IMR-90 (cell line): Measurements from ENCODE around the gene KRT222. TPM values are rescaled to one million over a fixed set of nuclear protein-coding genes. Genes with fewer than 3 reads are reported as not detected.

Source experiments
- ATAC-seq: fragments of 200-7000 bp; cut with Tn5 transposase; 2 replicates; pipeline ENCODE4 v1.9.1; 2020; ENCODE audit warnings: low read depth, mild to moderate bottlenecking, moderate library complexity
- BruUV-seq: library from RNA; stranded (reverse); fragments of 400-500 nt; replicated peaks from 2 replicates; lab custom pipeline; 2021; lab: Mats Ljungman, UMichigan
- CTCF ChIA-PET: fragments of 300-600 bp; formaldehyde crosslinking; extraction: SDS; loops from one replicate; lab custom pipeline; 2021; ENCODE audit warnings: antibody characterized with exemption; lab: Yijun Ruan, JAX
- POLR2A ChIA-PET: fragments of 300-600 bp; sonication (Branson Sonifier 250); formaldehyde crosslinking; loops from one replicate; lab custom pipeline; 2022; ENCODE audit warnings: antibody characterized with exemption; ENCODE audit not compliant: unreplicated experiment; lab: Charles Lee
- DNase-seq: peaks from one replicate; pipeline ENCODE4 v3.0.0; 2013
- H2AFZ ChIP-seq: replicated peaks from 2 replicates; pipeline ENCODE3; 2013; ENCODE audit warnings: low read length, mild to moderate bottlenecking; ENCODE audit not compliant: poor library complexity
- H2AK5ac ChIP-seq: 2 replicates; pipeline ENCODE4 v1.6.1; 2013; ENCODE audit warnings: low read depth, low read length, inconsistent platforms
- H2AK9ac ChIP-seq: replicated peaks from 2 replicates; pipeline ENCODE3; 2013; ENCODE audit warnings: mild to moderate bottlenecking, low read depth, low read length, moderate library complexity; ENCODE audit not compliant: poor library complexity
- H2BK120ac ChIP-seq: 2 replicates; pipeline ENCODE4 v1.6.1; 2013; ENCODE audit warnings: low read depth, low read length, inconsistent platforms
- H2BK15ac ChIP-seq: 3 replicates; pipeline ENCODE4 v1.6.1; 2013; ENCODE audit warnings: low read depth, low read length, inconsistent platforms
- H2BK20ac ChIP-seq: 2 replicates; pipeline ENCODE4 v1.6.1; 2013; ENCODE audit warnings: low read depth, mild to moderate bottlenecking, inconsistent platforms, low read length, moderate library complexity
- H2BK5ac ChIP-seq: 2 replicates; pipeline ENCODE4 v1.6.1; 2013; ENCODE audit warnings: mild to moderate bottlenecking, low read depth, low read length, inconsistent platforms; ENCODE audit not compliant: poor library complexity, severe bottlenecking
- H3K14ac ChIP-seq: replicated peaks from 2 replicates; pipeline ENCODE4 v1.6.1; 2013; ENCODE audit warnings: low read depth, low read length, inconsistent platforms
- H3K18ac ChIP-seq: 2 replicates; pipeline ENCODE4 v1.6.1; 2013; ENCODE audit warnings: low read depth, low read length, control low read depth
- H3K23ac ChIP-seq: 2 replicates; pipeline ENCODE4 v1.6.1; 2013; ENCODE audit warnings: low read depth, low read length, inconsistent platforms
- H3K27ac ChIP-seq: 2 replicates; pipeline ENCODE4 v1.5.1; 2013; ENCODE audit warnings: mild to moderate bottlenecking, control low read depth, low read length; ENCODE audit not compliant: insufficient read depth
- H3K27me3 ChIP-seq: 2 replicates; pipeline ENCODE4 v1.6.1; 2013; ENCODE audit warnings: low read length; ENCODE audit not compliant: control insufficient read depth, insufficient read depth
- H3K36me3 ChIP-seq: 2 replicates; pipeline ENCODE4 v1.6.1; 2013; ENCODE audit warnings: low read length, mixed read lengths; ENCODE audit not compliant: control insufficient read depth, insufficient read depth
- H3K4ac ChIP-seq: 2 replicates; pipeline ENCODE4 v1.6.1; 2013; ENCODE audit warnings: low read depth, low read length, inconsistent platforms
- H3K4me1 ChIP-seq: 2 replicates; pipeline ENCODE4 v1.6.1; 2013; ENCODE audit warnings: low read length, mixed read lengths; ENCODE audit not compliant: control insufficient read depth, insufficient read depth
- H3K4me2 ChIP-seq: 2 replicates; pipeline ENCODE4 v1.6.1; 2013; ENCODE audit warnings: low read depth, mild to moderate bottlenecking, control low read depth, low read length, moderate library complexity
- H3K4me3 ChIP-seq: 2 replicates; pipeline ENCODE4 v1.5.1; 2013; ENCODE audit warnings: low read depth, mild to moderate bottlenecking, control low read depth, low read length, moderate library complexity; ENCODE audit not compliant: insufficient read depth
- H3K56ac ChIP-seq: 2 replicates; pipeline ENCODE4 v1.6.1; 2013; ENCODE audit warnings: low read length, inconsistent platforms; ENCODE audit not compliant: insufficient read depth; ENCODE audit errors: extremely low read depth
- H3K79me1 ChIP-seq, 2 experiments: 2 replicates each; pipeline ENCODE4 v1.6.1; 2013; ENCODE audit warnings: low read length in 2 of 2, inconsistent platforms in 1 of 2, low read depth in 1 of 2
- H3K9ac ChIP-seq: 2 replicates; pipeline ENCODE4 v1.6.1; 2013; ENCODE audit warnings: low read depth, low read length, control low read depth
- H3K9me1 ChIP-seq: 2 replicates; pipeline ENCODE4 v1.6.1; 2013; ENCODE audit warnings: low read length, inconsistent platforms; ENCODE audit not compliant: insufficient read depth
- H3K9me3 ChIP-seq: 2 replicates; pipeline ENCODE4 v1.6.1; 2013; ENCODE audit warnings: low read length; ENCODE audit not compliant: control insufficient read depth, insufficient read depth
- H4K20me1 ChIP-seq: 2 replicates; pipeline ENCODE4 v1.6.1; 2013; ENCODE audit warnings: low read length, inconsistent platforms; ENCODE audit not compliant: insufficient read depth
- H4K5ac ChIP-seq: 2 replicates; pipeline ENCODE4 v1.6.1; 2013; ENCODE audit warnings: mild to moderate bottlenecking, low read depth, low read length, control low read depth
- H4K8ac ChIP-seq, 2 experiments: 2 replicates each; pipeline ENCODE4 v1.6.1; 2013; ENCODE audit warnings: low read depth in 2 of 2, low read length in 2 of 2, control low read depth in 1 of 2, inconsistent platforms in 1 of 2
- H4K91ac ChIP-seq: 2 replicates; pipeline ENCODE4 v1.6.1; 2013; ENCODE audit warnings: low read depth, low read length, inconsistent platforms; ENCODE audit not compliant: insufficient read depth
- BHLHE40 ChIP-seq: fragments of 150-350 bp; IDR thresholded peaks from 2 replicates; pipeline ENCODE4 v1.6.1; 2016; ENCODE audit warnings: mild to moderate bottlenecking, low read depth, low read length
- CEBPB ChIP-seq: IDR thresholded peaks from 2 replicates; pipeline ENCODE4 v1.6.1; 2012; ENCODE audit warnings: low read depth, low read length, improper control_type of control experiment
- FOS ChIP-seq: fragments of 150-350 bp; IDR thresholded peaks from 2 replicates; pipeline ENCODE4 v1.6.1; 2016; ENCODE audit warnings: low read depth, low read length
- MAFK ChIP-seq: IDR thresholded peaks from 2 replicates; pipeline ENCODE4 v1.6.1; 2012; ENCODE audit warnings: low read depth, low read length, improper control_type of control experiment
- MXI1 ChIP-seq: IDR thresholded peaks from 2 replicates; pipeline ENCODE4 v1.6.1; 2012; ENCODE audit warnings: low read depth, mild to moderate bottlenecking, low read length, moderate library complexity, borderline replicate concordance
- POLR2A ChIP-seq: IDR thresholded peaks from 2 replicates; pipeline ENCODE4 v1.6.1; 2012; ENCODE audit warnings: mild to moderate bottlenecking, low read depth, low read length
- RAD21 ChIP-seq: IDR thresholded peaks from 2 replicates; pipeline ENCODE4 v1.6.1; 2012; ENCODE audit warnings: low read length, improper control_type of control experiment
- RCOR1 ChIP-seq: IDR thresholded peaks from 2 replicates; pipeline ENCODE4 v1.6.1; 2012; ENCODE audit warnings: mild to moderate bottlenecking, low read length, improper control_type of control experiment; ENCODE audit not compliant: insufficient replicate concordance
- RFX5 ChIP-seq: IDR thresholded peaks from 2 replicates; pipeline ENCODE4 v1.8.0; 2012; ENCODE audit warnings: low read depth, mild to moderate bottlenecking, low read length, moderate library complexity
- WGBS, 2 experiments: methylation state at CpG; one replicate each; pipeline versions ENCODE4 v1.1.5 to v1.1.7; 2013; ENCODE audit warnings: missing lambda C conversion rate in 2 of 2; ENCODE audit not compliant: insufficient read length in 1 of 2; ENCODE audit errors: extremely low coverage in 2 of 2; 5-methylcytosine and 5-hydroxymethylcytosine counted together
- dilution Hi-C: fragments of 300-500 bp; cut with HindIII; formaldehyde crosslinking; loops from one replicate; pipeline ENCODE4 v1.14.3; 2018; ENCODE audit warnings: low sequenced_read_pairs; ENCODE audit not compliant: unreplicated experiment
- in situ Hi-C: fragments of 300-500 bp; cut with MboI; formaldehyde crosslinking; loops from 3 replicates; pipeline ENCODE4 v1.14.3; 2019; ENCODE audit warnings: low sequenced_read_pairs, inconsistent platforms, mixed read lengths
- intact Hi-C: fragments of 100-400 bp; cut with micrococcal nuclease; formaldehyde crosslinking; loops from 2 replicates; pipeline ENCODE4 v1.10.0; 2022
- polyA plus RNA-seq, 3 experiments: library from polyadenylated mRNA; depleted of rRNA; stranded (reverse); fragments of >200 nt; gene quantifications; 2 replicates each; pipeline ENCODE4 v1.2.3, GENCODE V29; 2012; ENCODE audit warnings: low replicate concordance in 1 of 3
- total RNA-seq: library from RNA; depleted of rRNA; stranded (reverse); fragments of >200 nt; gene quantifications from 2 replicates; pipeline ENCODE4 v1.2.3, GENCODE V29; 2012
- TF ChIP-seq, protein P1 (sequence below): fragments of 150-350 bp; IDR thresholded peaks from 2 replicates; pipeline ENCODE4 v1.6.1; 2017; ENCODE audit warnings: mild to moderate bottlenecking, antibody characterized with exemption, low read length, low read depth
- TF ChIP-seq, protein P2 (sequence below): fragments of 150-350 bp; IDR thresholded peaks from 2 replicates; pipeline ENCODE4 v1.6.1; 2016; ENCODE audit warnings: low read depth, mild to moderate bottlenecking, low read length, moderate library complexity, borderline replicate concordance

The KRT222 gene
- total and polyA plus RNA-seq, 2 of the 4 experiments (the other 2 are of a cell fraction): not detected

DNA sequence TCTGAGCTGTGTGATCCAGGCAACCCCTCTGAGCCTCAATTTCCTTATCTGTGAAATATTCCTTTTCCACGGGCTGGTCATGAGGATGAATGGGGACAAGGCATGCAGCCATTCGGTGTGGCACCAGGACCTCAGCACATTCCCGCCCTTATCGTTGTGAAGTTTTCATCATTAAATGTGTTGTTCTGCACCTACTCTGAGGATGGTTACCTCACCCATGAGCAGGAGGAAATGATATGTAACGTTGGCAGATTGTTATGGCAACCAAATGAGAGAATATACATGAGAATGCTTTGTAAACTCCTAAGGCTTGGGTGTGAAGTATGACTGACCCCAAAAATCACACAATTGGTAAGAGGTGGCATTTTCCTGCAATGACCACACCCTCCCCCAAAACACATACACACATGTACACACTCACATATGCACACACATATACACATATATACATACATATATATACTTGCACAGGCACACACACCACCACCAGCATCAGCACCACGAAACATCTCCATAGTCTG is 56.9 kb downstream of the KRT222 start:
- Histone ChIP-seq H2AFZ (no peak overlapping the region), H3K56ac (no peak overlapping the region), H4K8ac (no peak overlapping the region), H4K91ac (no peak overlapping the region), H2BK15ac (no peak overlapping the region), H3K4me2 (no peak overlapping the region), H3K18ac (no peak overlapping the region), H3K23ac (no peak overlapping the region), H2AK5ac (no peak overlapping the region), H3K36me3 (no peaks in the 10 kb centered on the region), H2BK5ac (no peak overlapping the region), H3K9ac (no peak overlapping the region), H3K14ac (no peak overlapping the region), H4K5ac (no peak overlapping the region), H3K9me3 (no peaks in the 10 kb centered on the region), H4K20me1 (no peaks in the 10 kb centered on the region), H3K79me1 (no peaks in the 10 kb centered on the region), H3K4ac (no peak overlapping the region), H3K9me1 (no peaks in the 10 kb centered on the region), H3K27me3 (peaks cover 57% of the 10 kb centered on the region), H3K4me3 (no peak overlapping the region), H2BK20ac (no peak overlapping the region), H3K4me1 (no peaks in the 10 kb centered on the region; the same call in 1 of the 2 replicates), H2BK120ac (no peak overlapping the region), H3K27ac (no peak overlapping the region), H2AK9ac (no peak overlapping the region)
- WGBS, 2 experiments: 85% methylated on average over 4 of the region's 6 CpGs; no CpG with 5 or more reads in 1 of the 2 experiments
- dilution Hi-C loops: no loop called here
- intact Hi-C loops: no loop called here
- TF ChIP-seq RCOR1 (no peak), FOS (no peak), BHLHE40 (no peak), MAFK (no peak), RAD21 (no peak), CEBPB (no peak), MXI1 (no peak), RFX5 (no peak), POLR2A (no peak)
- TF ChIP-seq, protein P1, sequence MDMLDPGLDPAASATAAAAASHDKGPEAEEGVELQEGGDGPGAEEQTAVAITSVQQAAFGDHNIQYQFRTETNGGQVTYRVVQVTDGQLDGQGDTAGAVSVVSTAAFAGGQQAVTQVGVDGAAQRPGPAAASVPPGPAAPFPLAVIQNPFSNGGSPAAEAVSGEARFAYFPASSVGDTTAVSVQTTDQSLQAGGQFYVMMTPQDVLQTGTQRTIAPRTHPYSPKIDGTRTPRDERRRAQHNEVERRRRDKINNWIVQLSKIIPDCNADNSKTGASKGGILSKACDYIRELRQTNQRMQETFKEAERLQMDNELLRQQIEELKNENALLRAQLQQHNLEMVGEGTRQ: no peak
- TF ChIP-seq, protein P2, sequence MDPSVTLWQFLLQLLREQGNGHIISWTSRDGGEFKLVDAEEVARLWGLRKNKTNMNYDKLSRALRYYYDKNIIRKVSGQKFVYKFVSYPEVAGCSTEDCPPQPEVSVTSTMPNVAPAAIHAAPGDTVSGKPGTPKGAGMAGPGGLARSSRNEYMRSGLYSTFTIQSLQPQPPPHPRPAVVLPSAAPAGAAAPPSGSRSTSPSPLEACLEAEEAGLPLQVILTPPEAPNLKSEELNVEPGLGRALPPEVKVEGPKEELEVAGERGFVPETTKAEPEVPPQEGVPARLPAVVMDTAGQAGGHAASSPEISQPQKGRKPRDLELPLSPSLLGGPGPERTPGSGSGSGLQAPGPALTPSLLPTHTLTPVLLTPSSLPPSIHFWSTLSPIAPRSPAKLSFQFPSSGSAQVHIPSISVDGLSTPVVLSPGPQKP: no peak
- CTCF ChIA-PET: no interaction called here
- no peak for DNase-seq
- ATAC-seq: no peak
- POLR2A ChIA-PET: no interaction called here
- in situ Hi-C loops: no loop called here
- no TSS peak for BruUV-seq
